Activated naive CD4-positive, alpha-beta T cell treated with anti-CD3 and anti-CD28 coated beads for 36 hours (primary cell): ENCODE measurements around the gene ANKS1A. TPM values are rescaled to one million over a fixed set of nuclear protein-coding genes. Genes with fewer than 3 reads are reported as not detected.

Source experiments
- CTCF ChIA-PET: fragments of 350-600 bp; sonication (Branson Sonifier 250); formaldehyde crosslinking; loops from one replicate; lab custom pipeline; 2021; ENCODE audit warnings: antibody characterized with exemption; lab: Charles Lee
- DNase-seq: peaks from one replicate; pipeline ENCODE4 v3.0.0-alpha.2; 2020
- H3K27ac Mint-ChIP-seq: one replicate; pipeline ENCODE4 v1.8.0; 2021; ENCODE audit warnings: mild to moderate bottlenecking, mixed read lengths
- H3K27me3 Mint-ChIP-seq: one replicate; pipeline ENCODE4 v1.8.0; 2021; ENCODE audit warnings: low read depth, mixed read lengths
- H3K36me3 Mint-ChIP-seq: one replicate; pipeline ENCODE4 v1.8.0; 2021; ENCODE audit warnings: low read depth, mixed read lengths
- H3K4me1 Mint-ChIP-seq: one replicate; pipeline ENCODE4 v1.8.0; 2021; ENCODE audit warnings: low read depth, mixed read lengths
- H3K4me3 Mint-ChIP-seq: one replicate; pipeline ENCODE4 v1.8.0; 2021; ENCODE audit warnings: mild to moderate bottlenecking, moderate library complexity, mixed read lengths
- H3K9me3 Mint-ChIP-seq: one replicate; pipeline ENCODE4 v1.8.0; 2021; ENCODE audit warnings: mixed read lengths
- intact Hi-C: fragments of 100-400 bp; cut with micrococcal nuclease; formaldehyde crosslinking; loops from one replicate; pipeline ENCODE4 v1.15.1; 2023
- total RNA-seq, 2 experiments: library from RNA; stranded (reverse); gene quantifications; one replicate each; pipeline ENCODE4 v1.2.3, GENCODE V29; 2021

Gene ANKS1A
- total RNA-seq, 2 experiments from 2014 or later: 6.5 to 6.8 TPM

DNA sequence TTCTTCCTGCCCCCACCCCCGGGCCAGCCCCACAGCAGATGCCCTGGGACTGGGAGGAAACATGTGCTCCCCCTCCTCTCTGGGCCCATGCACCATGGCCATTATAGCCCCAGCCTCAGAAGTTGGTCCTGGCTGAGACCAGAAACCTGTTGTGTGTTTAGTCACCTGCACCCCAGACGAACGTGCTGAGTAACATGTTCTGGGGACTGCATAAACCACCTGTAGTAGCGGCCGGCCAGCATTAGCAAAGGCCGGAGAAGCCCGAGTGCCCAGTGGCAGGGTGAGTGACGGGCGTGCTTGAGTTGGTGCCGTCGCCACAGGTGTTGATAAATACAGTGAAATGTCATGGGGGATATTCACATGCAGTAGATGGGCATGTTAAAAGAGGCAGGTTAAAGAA lies 178.2 kb downstream of the ANKS1A start:
- intact Hi-C loops: no loop called here
- DNase-seq: no peak
- Mint-ChIP-seq H3K9me3 (no peaks in the 10 kb centered on the region), H3K4me1 (no peaks in the 10 kb centered on the region), H3K27ac (no peak overlapping the region), H3K4me3 (no peak overlapping the region), H3K36me3 (peaks cover 2% of the 10 kb centered on the region), H3K27me3 (no peaks in the 10 kb centered on the region)
- CTCF ChIA-PET: interaction anchor here (0.9 to 1.2 kb wide), 3 partner anchors 33 to 173 kb away, joined by 3 to 5 read pairs (median 3); no protein-coding TSS in a partner anchor

GRCh38 chr6:35068206-35068605 lies 179.2 kb downstream of the ANKS1A start:
- no peaks in the 10 kb centered on the region for H3K9me3 Mint-ChIP-seq
- H3K4me3 Mint-ChIP-seq: no peak overlapping the region
- H3K27ac Mint-ChIP-seq: no peak overlapping the region
- intact Hi-C loops: no loop called here
- peaks cover 2% of the 10 kb centered on the region for H3K36me3 Mint-ChIP-seq
- H3K27me3 Mint-ChIP-seq: no peaks in the 10 kb centered on the region
- H3K4me1 Mint-ChIP-seq: no peaks in the 10 kb centered on the region
- CTCF ChIA-PET: interaction anchor here (0.9 to 1.2 kb wide), 3 partner anchors 32 to 172 kb away, joined by 3 to 5 read pairs (median 3); no protein-coding TSS in a partner anchor
- no peak for DNase-seq

GRCh38 chr6:35068644-35069043 lies 179.6 kb downstream of the ANKS1A start:
- no peak overlapping the region for H3K4me3 Mint-ChIP-seq
- no peaks in the 10 kb centered on the region for H3K4me1 Mint-ChIP-seq
- intact Hi-C loops: no loop called here
- CTCF ChIA-PET: interaction anchor here (1.2 kb wide), 1 partner anchor 71 kb away, joined by 5 read pairs; no protein-coding TSS in a partner anchor
- H3K9me3 Mint-ChIP-seq: no peaks in the 10 kb centered on the region
- H3K27me3 Mint-ChIP-seq: no peaks in the 10 kb centered on the region
- H3K27ac Mint-ChIP-seq: no peak overlapping the region
- DNase-seq: no peak
- peaks cover 2% of the 10 kb centered on the region for H3K36me3 Mint-ChIP-seq

- Mint-ChIP-seq H3K36me3 (peaks cover 2% of the 10 kb centered on the region), H3K4me3 (no peak overlapping the region), H3K27me3 (no peaks in the 10 kb centered on the region), H3K4me1 (no peaks in the 10 kb centered on the region), H3K27ac (no peak overlapping the region), H3K9me3 (no peaks in the 10 kb centered on the region)
- DNase-seq: no peak
- CTCF ChIA-PET: interaction anchor here (1.2 to 1.5 kb wide), 2 partner anchors 71 to 82 kb away, joined by 4 to 6 read pairs; no protein-coding TSS in a partner anchor
- intact Hi-C loops: no loop called here
Observed at GRCh38 chr6:35069262-35069661, 180.2 kb downstream of the ANKS1A start.

DNA sequence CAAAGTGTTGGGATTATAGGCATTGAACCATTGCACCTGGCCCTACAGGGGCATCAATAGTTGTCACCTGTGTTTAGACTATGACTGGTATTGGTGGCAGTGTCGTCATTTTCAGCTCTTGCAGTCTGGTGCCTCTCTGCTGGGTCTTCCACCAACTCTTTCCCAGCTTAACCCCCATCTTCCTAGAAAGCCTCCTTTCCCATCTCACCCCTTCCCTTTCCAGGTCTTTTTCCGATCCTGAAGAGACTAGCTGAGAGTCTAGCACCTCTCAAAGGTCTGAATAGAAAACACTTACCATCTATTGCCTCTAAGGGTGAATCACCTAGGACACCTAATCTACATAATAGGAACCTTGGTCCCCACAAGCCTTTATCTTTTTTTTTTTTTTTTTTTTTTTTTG lies 181.1 kb downstream of the ANKS1A start:
- DNase-seq: no peak
- H3K27me3 Mint-ChIP-seq: no peaks in the 10 kb centered on the region
- H3K4me3 Mint-ChIP-seq: no peak overlapping the region
- H3K4me1 Mint-ChIP-seq: no peaks in the 10 kb centered on the region
- H3K36me3 Mint-ChIP-seq: peaks cover 2% of the 10 kb centered on the region
- H3K9me3 Mint-ChIP-seq: no peaks in the 10 kb centered on the region
- H3K27ac Mint-ChIP-seq: no peak overlapping the region
- intact Hi-C loops: no loop called here
- CTCF ChIA-PET: interaction anchor here (1.2 to 1.5 kb wide), 2 partner anchors 70 to 83 kb away, joined by 4 to 6 read pairs; no protein-coding TSS in a partner anchor

DNA sequence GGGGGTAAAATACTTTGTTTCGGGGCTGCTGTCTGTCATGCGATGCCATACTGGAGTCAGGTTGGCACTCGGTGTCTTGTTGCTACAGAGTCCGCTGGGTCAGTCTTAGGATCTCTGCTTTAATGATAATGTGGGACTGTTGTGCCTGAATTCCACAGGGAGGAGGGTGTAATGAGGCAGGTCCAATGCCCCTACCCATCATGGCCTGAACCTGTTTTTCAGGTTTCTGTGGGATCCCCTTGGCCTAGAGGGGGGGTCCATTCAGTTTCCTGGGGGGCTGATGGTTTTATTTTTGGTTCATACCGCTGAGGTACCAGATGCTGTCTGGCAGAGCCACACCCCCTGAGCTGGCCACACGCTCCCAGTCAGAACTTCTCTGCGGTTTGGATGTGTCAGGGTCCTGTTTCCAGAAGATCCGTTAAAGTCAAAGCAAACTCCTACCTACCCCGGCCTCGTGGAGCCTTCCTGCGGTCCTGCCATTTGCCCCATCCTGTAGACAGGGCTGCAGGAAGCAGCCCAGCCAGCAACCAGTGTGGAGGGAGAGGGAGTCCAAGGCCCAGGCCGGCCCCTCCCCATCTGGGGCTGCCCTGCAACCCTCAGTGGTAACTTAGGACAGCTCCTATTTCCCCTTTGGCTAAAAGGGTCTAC lies 182.4 kb downstream of the ANKS1A start:
- CTCF ChIA-PET: no interaction called here
- Mint-ChIP-seq H3K4me1 (no peaks in the 10 kb centered on the region), H3K4me3 (no peak overlapping the region), H3K36me3 (peaks cover 2% of the 10 kb centered on the region), H3K27ac (no peak overlapping the region), H3K9me3 (no peaks in the 10 kb centered on the region), H3K27me3 (no peaks in the 10 kb centered on the region)
- DNase-seq: no peak
- intact Hi-C loops: no loop called here

- Mint-ChIP-seq H3K27ac (no peak overlapping the region), H3K27me3 (no peaks in the 10 kb centered on the region), H3K4me1 (no peaks in the 10 kb centered on the region), H3K4me3 (no peak overlapping the region), H3K9me3 (no peaks in the 10 kb centered on the region), H3K36me3 (peaks cover 2% of the 10 kb centered on the region)
- intact Hi-C loops: no loop called here
- CTCF ChIA-PET: no interaction called here
- DNase-seq: no peak
Observed at GRCh38 chr6:35072051-35072697, 183.1 kb downstream of the ANKS1A start.

DNA sequence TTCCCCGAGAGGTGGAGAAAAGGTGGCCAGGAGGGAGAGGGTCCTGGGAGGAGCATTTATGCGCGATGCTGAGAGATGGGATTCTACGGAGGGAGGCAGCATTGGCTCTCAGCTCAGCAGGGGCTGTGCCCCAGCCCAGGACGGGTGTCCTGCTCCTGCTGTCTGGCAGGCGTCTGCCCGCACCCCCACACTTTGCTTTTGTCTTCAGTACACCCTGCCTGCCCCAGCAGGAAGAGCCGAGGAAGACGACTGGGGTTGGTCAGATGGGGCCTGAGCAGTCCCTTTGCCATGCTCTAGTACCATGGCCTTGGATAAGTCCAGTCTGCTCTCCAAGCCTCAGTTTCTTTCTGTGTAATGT lies 183.6 kb downstream of the ANKS1A start:
- CTCF ChIA-PET: no interaction called here

DNA sequence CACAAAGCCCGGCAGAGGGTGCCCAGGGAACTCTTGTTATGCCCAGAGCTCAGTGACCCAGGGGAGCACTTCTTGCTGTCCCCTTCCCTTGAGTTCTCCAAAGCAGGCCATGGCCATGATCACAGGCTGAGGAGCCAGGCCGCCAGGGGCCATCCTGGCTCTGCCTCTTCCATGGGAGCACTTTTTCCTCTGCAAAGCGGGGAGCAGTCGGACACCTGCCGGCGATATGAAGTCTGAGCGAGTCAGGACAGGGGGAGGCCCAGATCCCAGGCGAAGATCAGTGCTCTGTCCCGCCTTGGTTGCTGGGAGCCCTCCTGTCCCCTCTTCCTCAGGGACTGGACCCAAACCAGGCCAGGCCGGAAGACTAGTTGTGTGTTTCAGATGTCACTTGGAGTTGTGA lies 184.2 kb downstream of the ANKS1A start:
- Mint-ChIP-seq H3K27ac (no peak overlapping the region), H3K27me3 (no peaks in the 10 kb centered on the region), H3K4me1 (no peaks in the 10 kb centered on the region), H3K9me3 (no peaks in the 10 kb centered on the region), H3K36me3 (no peaks in the 10 kb centered on the region), H3K4me3 (no peak overlapping the region)
- CTCF ChIA-PET: no interaction called here
- DNase-seq: no peak
- intact Hi-C loops: no loop called here

More for the DNA sequence above, 183.6 kb downstream of the ANKS1A start:
- no peak overlapping the region for H3K27ac Mint-ChIP-seq
- no peak for DNase-seq
- H3K36me3 Mint-ChIP-seq: no peaks in the 10 kb centered on the region
- no peaks in the 10 kb centered on the region for H3K9me3 Mint-ChIP-seq
- intact Hi-C loops: no loop called here
- H3K4me3 Mint-ChIP-seq: no peak overlapping the region
- H3K4me1 Mint-ChIP-seq: no peaks in the 10 kb centered on the region
- no peaks in the 10 kb centered on the region for H3K27me3 Mint-ChIP-seq

DNA sequence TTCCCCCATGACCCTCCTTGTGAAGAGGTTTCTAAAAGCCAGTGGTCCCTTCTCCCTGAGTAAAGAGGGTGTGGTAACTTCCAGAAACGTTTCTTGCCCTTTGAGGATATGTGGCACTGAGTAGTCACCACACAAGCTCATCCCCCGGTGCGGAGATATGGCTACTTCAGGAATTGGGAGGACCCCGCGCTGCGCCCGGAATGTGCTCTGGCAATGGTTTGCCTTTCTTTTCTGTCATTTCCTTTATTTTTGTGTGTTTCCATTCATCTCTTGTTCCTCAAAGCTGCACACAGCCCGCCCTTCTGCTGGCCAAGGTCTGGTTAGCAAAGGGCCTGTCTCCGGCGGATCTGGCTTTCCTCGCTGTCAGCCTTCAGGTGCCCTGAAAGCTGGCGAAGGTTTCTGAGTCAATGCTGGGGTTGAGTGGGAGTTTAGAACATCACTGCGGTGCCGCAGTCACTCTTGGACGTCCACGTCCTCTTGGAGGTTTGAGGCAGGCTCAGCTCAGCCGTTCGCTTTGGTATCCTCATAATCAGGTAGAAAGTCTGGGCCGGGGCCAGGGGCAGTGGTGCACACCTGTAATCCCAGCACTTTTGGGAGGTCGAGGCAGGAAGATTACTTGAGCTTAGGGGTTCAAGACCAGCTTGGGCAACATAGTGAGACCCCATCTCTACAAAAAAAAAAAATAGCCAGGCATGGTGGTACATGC lies 184.9 kb downstream of the ANKS1A start:
- no peaks in the 10 kb centered on the region for H3K27me3 Mint-ChIP-seq
- H3K36me3 Mint-ChIP-seq: no peaks in the 10 kb centered on the region
- CTCF ChIA-PET: interaction anchor here (2.2 kb wide), 1 partner anchor 25 kb away, joined by 5 read pairs; no protein-coding TSS in a partner anchor
- no peaks in the 10 kb centered on the region for H3K4me1 Mint-ChIP-seq
- DNase-seq: no peak
- intact Hi-C loops: no loop called here
- H3K4me3 Mint-ChIP-seq: no peak overlapping the region
- no peak overlapping the region for H3K27ac Mint-ChIP-seq
- no peaks in the 10 kb centered on the region for H3K9me3 Mint-ChIP-seq

DNA sequence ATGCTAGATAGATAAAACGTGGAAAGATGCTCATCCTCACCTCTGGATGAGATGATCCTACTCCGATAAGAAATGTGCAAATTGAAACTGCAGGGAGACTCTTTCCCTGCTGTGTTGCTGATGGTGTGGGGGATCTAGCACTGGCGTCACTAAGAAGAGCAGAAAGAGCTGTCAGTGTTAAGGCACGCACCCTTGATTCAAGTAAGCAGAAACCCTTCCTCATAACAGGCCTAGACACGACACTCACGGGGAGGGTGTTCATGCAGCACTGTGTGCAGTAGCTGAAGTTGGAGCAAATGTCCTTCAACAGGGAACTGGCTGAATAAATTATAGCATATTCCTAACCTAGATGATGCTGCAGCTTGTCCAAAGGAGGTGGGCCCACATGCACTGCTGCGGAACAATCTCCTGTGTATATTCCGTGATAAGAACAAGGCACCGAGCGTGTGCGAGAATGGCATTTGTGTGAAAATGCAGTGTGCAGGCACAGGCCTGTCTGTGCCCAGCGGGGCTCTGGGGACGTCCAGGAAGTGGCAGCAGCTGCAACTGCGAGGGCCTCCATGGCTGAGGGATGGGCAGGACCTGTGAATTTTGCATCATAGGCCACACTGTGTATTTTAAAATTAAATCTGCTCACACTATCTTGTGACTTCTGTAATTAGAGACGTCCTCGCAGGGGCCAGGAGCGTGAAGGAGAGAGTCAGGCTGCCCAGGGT lies 188.1 kb downstream of the ANKS1A start:
- no peak overlapping the region for H3K4me3 Mint-ChIP-seq
- H3K36me3 Mint-ChIP-seq: peaks cover 7% of the 10 kb centered on the region
- intact Hi-C loops: no loop called here
- no peaks in the 10 kb centered on the region for H3K4me1 Mint-ChIP-seq
- no peak overlapping the region for H3K27ac Mint-ChIP-seq
- CTCF ChIA-PET: interaction anchor here (1.5 kb wide), 1 partner anchor 63 kb away, joined by 5 read pairs; no protein-coding TSS in a partner anchor
- no peaks in the 10 kb centered on the region for H3K27me3 Mint-ChIP-seq
- no peak for DNase-seq
- H3K9me3 Mint-ChIP-seq: no peaks in the 10 kb centered on the region

DNA sequence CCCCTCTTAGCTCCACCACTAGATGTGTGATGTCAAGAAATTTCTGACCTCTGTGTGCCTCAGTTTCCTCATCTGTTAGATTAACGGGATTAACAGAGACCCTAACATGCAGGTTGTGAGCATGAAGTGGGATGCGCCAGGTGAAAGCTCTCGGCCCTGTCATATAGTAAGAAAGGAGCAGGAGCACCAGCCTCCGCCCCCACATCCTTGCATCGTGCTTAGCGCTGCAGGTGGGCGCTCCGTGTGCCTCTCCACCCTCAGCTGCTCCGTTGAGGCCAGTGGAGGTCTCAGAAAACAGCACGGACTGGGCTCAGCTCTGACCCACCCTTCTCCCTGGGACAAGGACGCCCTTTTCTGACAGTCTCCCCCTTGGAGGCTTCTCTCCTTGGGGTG lies 188.7 kb downstream of the ANKS1A start:
- DNase-seq: no peak
- Mint-ChIP-seq H3K27me3 (no peaks in the 10 kb centered on the region), H3K36me3 (peaks cover 7% of the 10 kb centered on the region), H3K27ac (no peak overlapping the region), H3K9me3 (no peaks in the 10 kb centered on the region), H3K4me3 (no peak overlapping the region), H3K4me1 (no peaks in the 10 kb centered on the region)
- CTCF ChIA-PET: interaction anchor here (1.5 kb wide), 1 partner anchor 62 kb away, joined by 5 read pairs; no protein-coding TSS in a partner anchor
- intact Hi-C loops: no loop called here
